Stomach (tissue), 4 donors: Measurements from ENCODE around the gene ERLEC1.

Experiments
- POLR2A ChIP-seq, 4 donors: fragments of 450-650 bp; IDR thresholded peaks; one replicate each; pipeline ENCODE4 v1.6.1; 2016; ENCODE audit warnings: antibody characterized with exemption in 4 of 4, control low read depth in 2 of 4, mild to moderate bottlenecking in 1 of 4, moderate library complexity in 1 of 4
- TF ChIP-seq, protein P1 (sequence below), 7 experiments: fragments of 450-650 bp in 4 of 7; fragments of 200-600 bp in 3 of 7; sonication (generic) in 3 of 7; IDR thresholded peaks; one replicate each; pipeline ENCODE4 v1.5.1; 2016 to 2019; ENCODE audit warnings: antibody characterized with exemption in 7 of 7, control low read depth in 2 of 7, mild to moderate bottlenecking in 1 of 7

- TF ChIP-seq POLR2A (IDR thresholded peaks at IDR 0.05): no peak
- TF ChIP-seq, protein P1, sequence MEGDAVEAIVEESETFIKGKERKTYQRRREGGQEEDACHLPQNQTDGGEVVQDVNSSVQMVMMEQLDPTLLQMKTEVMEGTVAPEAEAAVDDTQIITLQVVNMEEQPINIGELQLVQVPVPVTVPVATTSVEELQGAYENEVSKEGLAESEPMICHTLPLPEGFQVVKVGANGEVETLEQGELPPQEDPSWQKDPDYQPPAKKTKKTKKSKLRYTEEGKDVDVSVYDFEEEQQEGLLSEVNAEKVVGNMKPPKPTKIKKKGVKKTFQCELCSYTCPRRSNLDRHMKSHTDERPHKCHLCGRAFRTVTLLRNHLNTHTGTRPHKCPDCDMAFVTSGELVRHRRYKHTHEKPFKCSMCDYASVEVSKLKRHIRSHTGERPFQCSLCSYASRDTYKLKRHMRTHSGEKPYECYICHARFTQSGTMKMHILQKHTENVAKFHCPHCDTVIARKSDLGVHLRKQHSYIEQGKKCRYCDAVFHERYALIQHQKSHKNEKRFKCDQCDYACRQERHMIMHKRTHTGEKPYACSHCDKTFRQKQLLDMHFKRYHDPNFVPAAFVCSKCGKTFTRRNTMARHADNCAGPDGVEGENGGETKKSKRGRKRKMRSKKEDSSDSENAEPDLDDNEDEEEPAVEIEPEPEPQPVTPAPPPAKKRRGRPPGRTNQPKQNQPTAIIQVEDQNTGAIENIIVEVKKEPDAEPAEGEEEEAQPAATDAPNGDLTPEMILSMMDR (IDR thresholded peaks at IDR 0.05): no peak
Observed at GRCh38 chr2:53859206-53860181, 72.7 kb downstream of the ERLEC1 start, which contains the start of gene GPR75.
